Tibial nerve (tissue), 4 donors: Measurements from ENCODE around the gene AGTRAP. TPM values are rescaled to one million over a fixed set of nuclear protein-coding genes. Genes with fewer than 3 reads are reported as not detected.

Experiments used
- DNase-seq, 2 donors: peaks; one replicate each; pipeline ENCODE4 v3.0.0-alpha.2; 2019; ENCODE audit warnings: low spot score in 2 of 2
- H3K27ac ChIP-seq, 4 donors: fragments of 200-600 bp; sonication (generic) in 3 of 4; one replicate each; pipeline ENCODE4 v1.5.1; 2017 to 2019; ENCODE audit warnings: mild to moderate bottlenecking in 1 of 4
- H3K27me3 ChIP-seq, 2 donors: fragments of 200-600 bp; sonication (generic) in 1 of 2; one replicate each; pipeline versions ENCODE4 v1.5.1 to v1.6.0; 2017 to 2019
- H3K36me3 ChIP-seq, 3 donors: fragments of 200-600 bp; sonication (generic); one replicate each; pipeline ENCODE4 v1.5.1; 2018 to 2019
- H3K4me1 ChIP-seq, 4 donors: fragments of 200-600 bp; sonication (generic) in 3 of 4; one replicate each; pipeline ENCODE4 v1.5.1; 2017 to 2019
- H3K4me3 ChIP-seq, 4 donors: fragments of 200-600 bp; sonication (generic) in 3 of 4; one replicate each; pipeline ENCODE4 v1.5.1; 2017 to 2019; ENCODE audit warnings: mild to moderate bottlenecking in 1 of 4, moderate library complexity in 1 of 4
- H3K9me3 ChIP-seq, 4 donors: fragments of 200-600 bp; sonication (generic) in 3 of 4; one replicate each; pipeline ENCODE4 v1.5.1; 2017 to 2019
- EP300 ChIP-seq, 2 donors: sonication (generic); formaldehyde crosslinking; IDR thresholded peaks; one replicate each; pipeline ENCODE4 v1.6.1; 2017; ENCODE audit warnings: antibody characterized with exemption in 2 of 2, mild to moderate bottlenecking in 1 of 2
- POLR2A ChIP-seq, 2 donors: fragments of 450-650 bp; IDR thresholded peaks; one replicate each; pipeline ENCODE4 v1.6.1; 2017; ENCODE audit warnings: antibody characterized with exemption in 2 of 2, mild to moderate bottlenecking in 2 of 2, moderate library complexity in 2 of 2
- WGBS, 2 donors: methylation state at CpG; one replicate each; pipeline ENCODE4 v1.1.5; 2018; 5-methylcytosine and 5-hydroxymethylcytosine counted together
- total RNA-seq, 4 donors: library from RNA; depleted of rRNA; stranded (reverse); fragments of >200 nt; gene quantifications; one replicate each; pipeline ENCODE4 v1.1.0, GENCODE V29; 2016
- TF ChIP-seq, protein P1 (sequence below), 5 experiments: fragments of 200-600 bp in 3 of 5; fragments of 450-650 bp in 2 of 5; sonication (generic) in 3 of 5; IDR thresholded peaks; one replicate each; pipeline ENCODE4 v1.5.1; 2016 to 2019; ENCODE audit warnings: antibody characterized with exemption in 5 of 5, mild to moderate bottlenecking in 3 of 5, moderate library complexity in 2 of 5

AGTRAP gene
- total RNA-seq, 4 donors from 2014 or later: 35.6 to 118 (median 76.0) TPM

- no peak overlapping the region for H3K27ac ChIP-seq
- no peaks in the 10 kb centered on the region for H3K27me3 ChIP-seq
- no peaks in the 10 kb centered on the region for H3K9me3 ChIP-seq
- WGBS, 2 donors: 81 to 87% methylated on average over 13 of the region's 13 CpGs
- DNase-seq: no peak
- TF ChIP-seq EP300 (IDR thresholded peaks at IDR 0.05): no peak
- TF ChIP-seq POLR2A (IDR thresholded peaks at IDR 0.05): no peak
- TF ChIP-seq, protein P1, sequence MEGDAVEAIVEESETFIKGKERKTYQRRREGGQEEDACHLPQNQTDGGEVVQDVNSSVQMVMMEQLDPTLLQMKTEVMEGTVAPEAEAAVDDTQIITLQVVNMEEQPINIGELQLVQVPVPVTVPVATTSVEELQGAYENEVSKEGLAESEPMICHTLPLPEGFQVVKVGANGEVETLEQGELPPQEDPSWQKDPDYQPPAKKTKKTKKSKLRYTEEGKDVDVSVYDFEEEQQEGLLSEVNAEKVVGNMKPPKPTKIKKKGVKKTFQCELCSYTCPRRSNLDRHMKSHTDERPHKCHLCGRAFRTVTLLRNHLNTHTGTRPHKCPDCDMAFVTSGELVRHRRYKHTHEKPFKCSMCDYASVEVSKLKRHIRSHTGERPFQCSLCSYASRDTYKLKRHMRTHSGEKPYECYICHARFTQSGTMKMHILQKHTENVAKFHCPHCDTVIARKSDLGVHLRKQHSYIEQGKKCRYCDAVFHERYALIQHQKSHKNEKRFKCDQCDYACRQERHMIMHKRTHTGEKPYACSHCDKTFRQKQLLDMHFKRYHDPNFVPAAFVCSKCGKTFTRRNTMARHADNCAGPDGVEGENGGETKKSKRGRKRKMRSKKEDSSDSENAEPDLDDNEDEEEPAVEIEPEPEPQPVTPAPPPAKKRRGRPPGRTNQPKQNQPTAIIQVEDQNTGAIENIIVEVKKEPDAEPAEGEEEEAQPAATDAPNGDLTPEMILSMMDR (IDR thresholded peaks at IDR 0.05): no peak
- peaks cover 0 to 8% (median 6%) of the 10 kb centered on the region in 4 donors for H3K4me1 ChIP-seq
- H3K36me3 ChIP-seq: no peaks in the 10 kb centered on the region
- H3K4me3 ChIP-seq: no peak overlapping the region
Measured at GRCh38 chr1:11779715-11780379, 43.9 kb downstream of the AGTRAP start.

DNA sequence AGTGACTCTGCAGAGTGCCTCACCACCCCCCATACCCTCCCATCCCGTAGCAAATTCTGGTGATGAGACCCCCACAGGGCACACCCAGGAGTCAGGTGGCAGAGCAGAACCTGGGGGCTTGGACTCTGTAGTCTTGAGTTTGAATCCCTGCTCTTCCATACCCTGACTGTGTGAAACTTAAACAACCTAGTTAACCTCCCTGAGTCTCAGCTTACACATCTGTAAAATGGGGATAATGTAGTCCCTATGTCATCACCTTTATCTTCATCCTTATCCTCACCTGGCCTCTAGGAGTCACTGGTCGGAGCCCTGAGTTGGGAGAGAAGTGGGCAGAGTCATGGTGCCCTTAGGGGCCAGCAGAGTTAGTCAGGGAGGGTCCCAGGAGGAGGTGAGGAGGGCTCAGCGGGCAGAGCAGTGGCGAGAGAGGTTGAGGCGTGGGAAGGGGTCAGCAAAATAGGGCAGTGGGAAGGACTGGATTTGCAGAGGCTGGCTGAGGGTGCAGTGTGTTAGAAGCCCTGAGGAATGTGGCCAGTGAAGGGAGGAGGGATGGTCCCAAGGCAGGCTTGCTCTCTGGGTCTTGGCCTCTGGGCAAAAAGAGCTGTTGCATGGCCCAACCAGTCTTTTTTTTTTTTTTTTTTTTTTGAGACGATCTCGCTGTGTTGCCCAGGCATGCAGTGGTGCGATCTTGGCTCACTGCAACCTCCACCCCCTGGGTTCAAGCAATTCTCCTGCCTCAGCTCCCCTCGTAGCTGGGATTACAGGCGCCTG lies 44.6 kb downstream of the AGTRAP start:
- Histone ChIP-seq H3K4me1 (peaks cover 0 to 15% (median 12%) of the 10 kb centered on the region in 4 donors), H3K9me3 (no peaks in the 10 kb centered on the region), H3K4me3 (no peak overlapping the region), H3K27me3 (no peaks in the 10 kb centered on the region), H3K36me3 (no peaks in the 10 kb centered on the region), H3K27ac (no peak overlapping the region)
- no peak for DNase-seq
- 71 to 81% methylated on average over 9 to 10 of the region's 10 CpGs for WGBS, 2 donors
- TF ChIP-seq POLR2A (IDR thresholded peaks at IDR 0.05) (no peak), EP300 (IDR thresholded peaks at IDR 0.05) (no peak)
- TF ChIP-seq, protein P1 (IDR thresholded peaks at IDR 0.05): no peak

GRCh38 chr1:11781297-11781696 lies 45.4 kb downstream of the AGTRAP start:
- no peak for DNase-seq
- TF ChIP-seq POLR2A (IDR thresholded peaks at IDR 0.05): no peak
- TF ChIP-seq, protein P1 (IDR thresholded peaks at IDR 0.05): no peak
- TF ChIP-seq EP300 (IDR thresholded peaks at IDR 0.05): no peak
- 63 to 69% methylated on average over 12 of the region's 12 CpGs for WGBS, 2 donors
- Histone ChIP-seq H3K4me3 (no peak overlapping the region), H3K4me1 (peaks cover 0 to 21% (median 16%) of the 10 kb centered on the region in 4 donors), H3K27ac (no peak overlapping the region), H3K9me3 (no peaks in the 10 kb centered on the region), H3K27me3 (no peaks in the 10 kb centered on the region), H3K36me3 (no peaks in the 10 kb centered on the region)

DNA sequence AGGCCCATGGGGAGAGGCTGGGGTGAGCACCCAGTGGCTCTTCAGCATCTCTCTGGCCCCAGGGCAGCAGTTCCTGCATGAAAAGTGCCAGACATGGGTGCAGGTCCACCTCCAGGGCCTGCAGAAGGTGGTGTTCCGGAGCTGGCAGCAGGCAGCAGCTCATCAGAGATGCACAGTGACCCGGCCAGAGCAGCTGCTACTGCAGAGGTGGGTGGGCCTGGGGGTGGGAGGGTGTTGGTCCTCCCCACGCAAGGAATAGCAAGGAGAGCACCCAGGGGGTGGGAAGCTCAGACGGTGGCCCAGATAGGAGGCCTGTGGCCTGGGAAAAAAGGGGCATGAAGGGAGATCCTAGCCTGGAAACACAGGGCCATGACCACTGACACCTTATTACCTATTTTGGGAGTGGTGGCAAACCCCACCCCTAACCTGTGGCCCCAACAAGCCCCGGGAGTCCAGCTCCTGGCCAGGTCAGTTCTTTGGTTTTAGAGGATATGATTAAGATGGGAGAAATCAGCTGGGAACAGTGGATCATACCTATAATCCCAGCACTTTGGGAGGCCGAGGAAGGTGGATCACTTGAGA lies 46.3 kb downstream of the AGTRAP start:
- peaks cover 0 to 30% (median 25%) of the 10 kb centered on the region in 4 donors for H3K4me1 ChIP-seq
- no peak overlapping the region for H3K4me3 ChIP-seq
- whole genome bisulfite sequencing, 2 donors: 73 to 86% methylated on average over 6 of the region's 6 CpGs
- H3K27me3 ChIP-seq: no peaks in the 10 kb centered on the region
- no peaks in the 10 kb centered on the region for H3K9me3 ChIP-seq
- DNase-seq: no peak
- no peaks in the 10 kb centered on the region for H3K36me3 ChIP-seq
- H3K27ac ChIP-seq: no peak overlapping the region
- no peak for TF ChIP-seq POLR2A (IDR thresholded peaks at IDR 0.05)
- TF ChIP-seq, protein P1 (IDR thresholded peaks at IDR 0.05): no peak
- no peak for TF ChIP-seq EP300 (IDR thresholded peaks at IDR 0.05)

DNA sequence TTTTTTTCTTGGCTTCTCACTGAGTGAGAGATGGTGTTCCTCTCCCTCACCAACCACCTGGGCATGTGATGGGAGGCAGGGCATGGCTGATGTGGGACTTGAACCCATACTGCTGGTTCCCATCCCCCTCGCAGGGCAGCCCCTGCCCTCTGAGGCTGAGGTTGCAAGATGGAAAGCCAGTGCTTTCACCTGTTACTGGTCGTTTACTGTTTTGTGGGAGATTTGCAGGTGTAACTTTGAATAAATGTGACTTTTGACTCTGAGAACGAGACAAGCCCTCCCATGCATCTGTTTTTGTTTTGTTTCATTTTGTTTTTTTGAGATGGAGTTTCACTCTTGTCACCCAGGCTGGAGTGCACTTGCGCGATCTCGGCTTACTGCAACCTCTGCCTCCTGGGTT lies 47.6 kb downstream of the AGTRAP start:
- TF ChIP-seq, protein P1 (IDR thresholded peaks at IDR 0.05): no peak
- TF ChIP-seq EP300 (IDR thresholded peaks at IDR 0.05) (no peak), POLR2A (IDR thresholded peaks at IDR 0.05) (no peak)

More for the DNA sequence above, 47.6 kb downstream of the AGTRAP start:
- WGBS, 2 donors: 86 to 91% methylated on average over 6 of the region's 6 CpGs
- H3K4me1 ChIP-seq: peaks cover 0 to 44% (median 37%) of the 10 kb centered on the region in 4 donors
- DNase-seq: no peak
- no peak overlapping the region for H3K27ac ChIP-seq
- no peaks in the 10 kb centered on the region for H3K27me3 ChIP-seq
- H3K36me3 ChIP-seq: no peaks in the 10 kb centered on the region
- no peak overlapping the region for H3K4me3 ChIP-seq
- H3K9me3 ChIP-seq: no peaks in the 10 kb centered on the region
